K562 (cell line): ENCODE measurements around the gene GPHN. TPM values are rescaled to one million over a fixed set of nuclear protein-coding genes. Genes with fewer than 3 reads are reported as not detected.

Source experiments
- ARID1B ChIP-seq: fragments of 450-650 bp; IDR thresholded peaks from 2 replicates; pipeline ENCODE4 v1.6.1; 2016; ENCODE audit warnings: antibody characterized with exemption, mild to moderate bottlenecking, inconsistent platforms
- BRCA1 ChIP-seq, 2 experiments: fragments of 450-650 bp in 1 of 2; sonication (generic) in 1 of 2; formaldehyde crosslinking in 1 of 2; IDR thresholded peaks; 2 replicates each; pipeline versions ENCODE4 v1.5.0 to v1.6.1; 2017 to 2020; ENCODE audit warnings: mild to moderate bottlenecking in 1 of 2, missing genetic modification reagents in 1 of 2
- ETV6 ChIP-seq, 3 experiments: fragments of 150-350 bp in 1 of 3; sonication (generic) in 1 of 3; formaldehyde crosslinking in 1 of 3; IDR thresholded peaks; 2 replicates each; pipeline versions ENCODE4 v1.6.1 to v1.8.0; 2014 to 2022; ENCODE audit warnings: borderline replicate concordance in 2 of 3, low read depth in 2 of 3, antibody characterized with exemption in 1 of 3, low read length in 1 of 3, mild to moderate bottlenecking in 1 of 3, missing genetic modification reagents in 1 of 3
- IFI16 ChIP-seq: fragments of 250-450 bp; sonication (Bioruptor Pico); IDR thresholded peaks from 2 replicates; pipeline ENCODE4 v2.1.2; 2022; ENCODE audit warnings: mild to moderate bottlenecking, inconsistent platforms
- JUN ChIP-seq, 2 experiments: sonication (generic) in 1 of 2; formaldehyde crosslinking in 1 of 2; IDR thresholded peaks; 2 replicates each; pipeline versions ENCODE4 v1.6.1 to v1.8.0; 2012 to 2022; ENCODE audit warnings: borderline replicate concordance in 2 of 2, mild to moderate bottlenecking in 2 of 2, improper control_type of control experiment in 1 of 2, low read depth in 1 of 2, low read length in 1 of 2, missing genetic modification reagents in 1 of 2
- JUND ChIP-seq, 2 experiments: IDR thresholded peaks; 2 replicates in 1 of 2; 3 replicates in 1 of 2; pipeline ENCODE4 v1.6.1; 2011; ENCODE audit warnings: borderline replicate concordance in 2 of 2, low read depth in 2 of 2, low read length in 2 of 2, improper control_type of control experiment in 1 of 2, missing biosample characterization in 1 of 2, missing genetic modification characterization in 1 of 2, missing genetic modification reagents in 1 of 2
- NBN ChIP-seq: fragments of 450-650 bp; IDR thresholded peaks from 2 replicates; pipeline ENCODE4 v1.6.1; 2016; ENCODE audit warnings: low read depth, mild to moderate bottlenecking
- ZKSCAN3 ChIP-seq: fragments of 250-450 bp; sonication (Bioruptor Pico); IDR thresholded peaks from 2 replicates; pipeline ENCODE4 v1.4.0; 2020
- polyA plus RNA-seq, 8 experiments: library from polyadenylated mRNA; depleted of rRNA in 4 of 8; stranded (reverse) in 5 of 8; unstranded in 3 of 8; fragments of >200 nt; fragmentation: Nextera tagmentation in 2 of 8; fragmentation: Illumina TruSeq in 1 of 8; extraction: Ambion mirVana in 2 of 8; extraction: Trizol in 1 of 8; gene quantifications; 2 replicates each; pipeline versions ENCODE4 v1.2.1 to v1.2.3, GENCODE V29; 2011 to 2014; ENCODE audit warnings: inconsistent platforms in 1 of 8, missing spikeins in 1 of 8
- total RNA-seq, 7 experiments: library from RNA; depleted of rRNA in 6 of 7; stranded (reverse); fragments of >200 nt in 6 of 7; fragmentation: Illumina TruSeq in 2 of 7; extraction: Trizol in 2 of 7; gene quantifications; 2 replicates each; pipeline versions ENCODE4 v1.2.1 to v1.2.3, GENCODE V29; 2011 to 2021; ENCODE audit warnings: low replicate concordance in 1 of 7
- TF ChIP-seq, protein P1 (sequence below): sonication (generic); formaldehyde crosslinking; IDR thresholded peaks from 2 replicates; pipeline ENCODE4 v1.8.0; 2022; ENCODE audit warnings: mild to moderate bottlenecking, missing genetic modification reagents

GPHN gene
- total and polyA plus RNA-seq, 9 of the 15 experiments (the other 6 are each of a cell fraction or from before 2014, with no cell fraction given): 5.9 to 16.0 (median 11.4) TPM

DNA sequence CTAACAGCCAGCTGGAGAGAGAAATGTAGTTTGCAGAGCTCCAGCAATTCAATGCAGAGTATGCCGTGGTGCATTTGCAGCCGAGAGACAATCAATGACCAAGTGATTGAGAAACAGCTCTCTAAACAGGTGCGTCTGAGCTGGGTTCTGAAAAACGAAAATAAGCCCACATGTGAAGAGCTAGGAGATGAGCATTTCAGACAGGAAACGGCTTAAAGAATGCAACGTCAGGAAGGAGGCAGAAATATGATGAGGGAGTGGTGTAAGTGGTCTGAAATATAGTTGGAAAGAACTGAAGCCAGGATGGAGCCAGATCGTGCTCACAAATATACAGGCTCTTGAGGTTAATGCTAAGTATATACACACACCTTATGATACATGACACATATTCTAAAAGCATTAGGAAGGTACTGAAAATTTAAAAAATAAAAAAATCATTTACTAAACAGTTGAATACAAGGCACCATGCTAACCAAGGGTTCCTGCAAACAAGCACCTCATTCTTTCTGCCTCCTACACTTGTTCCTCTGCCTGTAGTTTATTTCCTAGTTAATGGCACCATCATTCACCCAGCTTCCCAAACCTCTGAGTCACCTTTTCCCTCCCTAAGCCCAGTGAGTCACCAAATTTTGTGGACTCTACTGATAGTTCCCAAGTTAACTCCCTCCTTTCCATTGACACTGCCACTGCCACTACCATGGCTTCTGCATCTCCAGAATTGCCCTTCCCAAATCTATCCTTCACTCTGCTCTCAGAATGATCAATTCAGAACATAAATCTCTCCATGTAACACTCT is 679.0 kb downstream of the GPHN start (continued):
- TF ChIP-seq, protein P1, sequence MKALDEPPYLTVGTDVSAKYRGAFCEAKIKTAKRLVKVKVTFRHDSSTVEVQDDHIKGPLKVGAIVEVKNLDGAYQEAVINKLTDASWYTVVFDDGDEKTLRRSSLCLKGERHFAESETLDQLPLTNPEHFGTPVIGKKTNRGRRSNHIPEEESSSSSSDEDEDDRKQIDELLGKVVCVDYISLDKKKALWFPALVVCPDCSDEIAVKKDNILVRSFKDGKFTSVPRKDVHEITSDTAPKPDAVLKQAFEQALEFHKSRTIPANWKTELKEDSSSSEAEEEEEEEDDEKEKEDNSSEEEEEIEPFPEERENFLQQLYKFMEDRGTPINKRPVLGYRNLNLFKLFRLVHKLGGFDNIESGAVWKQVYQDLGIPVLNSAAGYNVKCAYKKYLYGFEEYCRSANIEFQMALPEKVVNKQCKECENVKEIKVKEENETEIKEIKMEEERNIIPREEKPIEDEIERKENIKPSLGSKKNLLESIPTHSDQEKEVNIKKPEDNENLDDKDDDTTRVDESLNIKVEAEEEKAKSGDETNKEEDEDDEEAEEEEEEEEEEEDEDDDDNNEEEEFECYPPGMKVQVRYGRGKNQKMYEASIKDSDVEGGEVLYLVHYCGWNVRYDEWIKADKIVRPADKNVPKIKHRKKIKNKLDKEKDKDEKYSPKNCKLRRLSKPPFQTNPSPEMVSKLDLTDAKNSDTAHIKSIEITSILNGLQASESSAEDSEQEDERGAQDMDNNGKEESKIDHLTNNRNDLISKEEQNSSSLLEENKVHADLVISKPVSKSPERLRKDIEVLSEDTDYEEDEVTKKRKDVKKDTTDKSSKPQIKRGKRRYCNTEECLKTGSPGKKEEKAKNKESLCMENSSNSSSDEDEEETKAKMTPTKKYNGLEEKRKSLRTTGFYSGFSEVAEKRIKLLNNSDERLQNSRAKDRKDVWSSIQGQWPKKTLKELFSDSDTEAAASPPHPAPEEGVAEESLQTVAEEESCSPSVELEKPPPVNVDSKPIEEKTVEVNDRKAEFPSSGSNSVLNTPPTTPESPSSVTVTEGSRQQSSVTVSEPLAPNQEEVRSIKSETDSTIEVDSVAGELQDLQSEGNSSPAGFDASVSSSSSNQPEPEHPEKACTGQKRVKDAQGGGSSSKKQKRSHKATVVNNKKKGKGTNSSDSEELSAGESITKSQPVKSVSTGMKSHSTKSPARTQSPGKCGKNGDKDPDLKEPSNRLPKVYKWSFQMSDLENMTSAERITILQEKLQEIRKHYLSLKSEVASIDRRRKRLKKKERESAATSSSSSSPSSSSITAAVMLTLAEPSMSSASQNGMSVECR (CRISPR knock-in tag): no peak
- no peak for TF ChIP-seq IFI16 (CRISPR knock-in tag)
- TF ChIP-seq ARID1B: peak; percentile 56; the same call in 1 of the 2 replicates
- TF ChIP-seq BRCA1 (IDR thresholded peaks at IDR 0.05): no peak
- no peak for TF ChIP-seq BRCA1 (CRISPR knock-in tag; IDR thresholded peaks at IDR 0.05)
- TF ChIP-seq ZKSCAN3 (CRISPR knock-in tag): no peak
- peak; percentile 88 for TF ChIP-seq JUND (IDR thresholded peaks at IDR 0.05; ENCODE audit: borderline replicate concordance, low read depth, low read length)
- TF ChIP-seq JUND (tag; IDR thresholded peaks at IDR 0.05; ENCODE audit: borderline replicate concordance, low read depth, low read length): peak; percentile 89
- TF ChIP-seq JUN (IDR thresholded peaks at IDR 0.05; ENCODE audit: borderline replicate concordance, low read depth, low read length): peak; percentile 90
- TF ChIP-seq JUN (CRISPR knock-in tag; IDR thresholded peaks at IDR 0.05; ENCODE audit: borderline replicate concordance): no peak
- no peak for TF ChIP-seq ETV6 (IDR thresholded peaks at IDR 0.05; ENCODE audit: borderline replicate concordance in 1 of 2, low read depth in 2 of 2, low read length in 1 of 2)
- no peak for TF ChIP-seq ETV6 (CRISPR knock-in tag; IDR thresholded peaks at IDR 0.05; ENCODE audit: borderline replicate concordance)
- TF ChIP-seq NBN: no peak
